Uterus (tissue), 2 donors: ENCODE results near the gene LMBR1.
"Not testable (repeated sequence)": the region's sequence is repeated elsewhere in the genome, so short reads cannot be mapped to it uniquely, and the experiment has no call there.

Experiments
- CTCF ChIP-seq, 4 experiments: fragments of 200-600 bp in 2 of 4; fragments of 450-650 bp in 2 of 4; sonication (generic) in 2 of 4; IDR thresholded peaks; one replicate each; pipeline ENCODE4 v1.5.1; 2016 to 2019; ENCODE audit warnings: antibody characterized with exemption in 4 of 4, mild to moderate bottlenecking in 2 of 4, moderate library complexity in 1 of 4
- POLR2A ChIP-seq, 2 donors: fragments of 450-650 bp; IDR thresholded peaks; one replicate each; pipeline ENCODE4 v1.6.1; 2016; ENCODE audit warnings: antibody characterized with exemption in 2 of 2, mild to moderate bottlenecking in 1 of 2, moderate library complexity in 1 of 2

- TF ChIP-seq CTCF, POLR2A (IDR thresholded peaks at IDR 0.05): not testable (repeated sequence)
These were observed 31.0 kb downstream of the LMBR1 start for GRCh38 chr7:156862022-156862421.
